GM12891 (cell line): Measurements from ENCODE around the gene ARHGEF7.

Source experiments
- POLR2A ChIP-seq: IDR thresholded peaks from 2 replicates; pipeline ENCODE4 v1.6.1; 2011; ENCODE audit warnings: low read depth, low read length, control low read depth
- TAF1 ChIP-seq: IDR thresholded peaks from 2 replicates; pipeline ENCODE4 v1.6.1; 2011; ENCODE audit warnings: low read depth, low read length, control low read depth

DNA sequence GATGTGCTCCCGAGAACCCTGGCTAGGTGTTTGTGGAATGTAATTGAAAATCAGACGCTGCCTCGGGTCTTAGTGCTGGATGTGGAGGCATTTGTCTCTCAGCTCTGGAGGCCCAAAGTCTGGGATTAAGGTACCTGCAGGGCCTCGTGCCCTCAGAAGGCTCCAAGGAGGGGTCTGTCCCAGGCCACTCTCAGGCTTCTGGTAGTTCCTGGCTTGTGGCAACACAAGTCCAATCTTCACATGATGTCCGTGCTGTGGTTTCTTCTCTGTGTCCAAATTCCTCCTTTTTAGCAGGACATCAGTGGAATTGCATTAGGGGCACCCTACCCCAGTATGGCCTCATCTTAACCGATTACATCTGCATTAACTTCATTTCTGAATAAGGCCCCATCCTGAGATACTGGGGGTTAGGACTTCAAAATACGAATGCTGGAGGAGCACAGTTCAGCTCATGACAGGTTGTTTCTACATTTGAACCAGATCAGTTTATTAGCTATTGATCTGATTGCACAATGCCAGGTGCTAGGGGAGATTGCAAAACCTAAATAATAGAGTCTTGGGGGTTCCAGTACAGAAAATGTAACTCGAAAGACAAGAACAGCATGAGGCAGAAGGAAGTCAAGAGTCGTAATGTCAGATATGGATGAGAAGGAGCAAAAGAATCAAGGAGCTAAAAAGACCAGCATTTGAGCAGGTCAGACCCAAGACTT lies 3.9 kb downstream of the ARHGEF7 start:
- TF ChIP-seq POLR2A (no peak), TAF1 (no peak)
